Lower leg skin (tissue), 3 donors: Measurements from ENCODE around the gene MRPL16.

ENCODE experiments used
- CTCF ChIP-seq, 3 donors: fragments of 450-650 bp; IDR thresholded peaks; one replicate each; pipeline ENCODE4 v1.5.1; 2016; ENCODE audit warnings: antibody characterized with exemption in 3 of 3, mild to moderate bottlenecking in 3 of 3, moderate library complexity in 2 of 3
- POLR2A ChIP-seq, 2 donors: fragments of 450-650 bp; IDR thresholded peaks; one replicate each; pipeline ENCODE4 v1.6.1; 2016 to 2017; ENCODE audit warnings: antibody characterized with exemption in 2 of 2, mild to moderate bottlenecking in 1 of 2, moderate library complexity in 1 of 2

GRCh38 chr11:59761993-59762392 is 48.6 kb downstream of the MRPL16 start:
- TF ChIP-seq CTCF (IDR thresholded peaks at IDR 0.05), result no peak
- TF ChIP-seq POLR2A (IDR thresholded peaks at IDR 0.05), result no peak
